Measurements from ENCODE around the gene MRPS16.

MRPS16 gene

DNA sequence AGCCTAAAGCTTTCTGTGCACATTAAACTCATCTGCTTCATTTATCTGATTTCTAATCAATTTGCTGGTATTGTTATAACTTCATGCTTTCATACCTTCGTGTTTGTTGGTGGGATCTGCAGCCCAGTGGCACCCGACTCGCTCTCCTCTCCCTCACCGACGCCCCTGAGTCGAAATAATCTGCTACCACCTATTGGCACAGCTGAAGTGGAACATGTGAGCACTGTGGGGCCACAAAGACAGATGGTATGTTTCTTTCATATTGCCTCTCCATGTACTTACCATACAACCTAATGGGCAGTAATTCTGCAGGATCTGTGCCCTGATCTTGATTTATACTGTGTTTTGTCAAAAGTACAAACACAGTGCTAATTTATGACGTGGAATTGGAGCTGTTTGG, 17.7 kb downstream of the MRPS16 start:
- H3K4me3 ChIP-seq (ENCODE audit: low read length), result no peak overlapping the region
- H3K27ac ChIP-seq (ENCODE audit: low read length), result no peak overlapping the region
- H3K9ac ChIP-seq (ENCODE audit: low read depth, low read length), result no peak overlapping the region
- no peaks in the 10 kb centered on the region for H3K4me1 ChIP-seq (ENCODE audit: insufficient read depth, low read length)
- no peaks in the 10 kb centered on the region for H3K27me3 ChIP-seq (ENCODE audit: insufficient read depth, low read length)
- no peaks in the 10 kb centered on the region for H3K9me3 ChIP-seq (ENCODE audit: insufficient read depth, low read depth, low read length)
- H3K36me3 ChIP-seq (ENCODE audit: insufficient read depth, low read depth, low read length), result peaks cover 64% of the 10 kb centered on the region

- no peaks in the 10 kb centered on the region for H3K9me3 ChIP-seq (ENCODE audit: insufficient read depth, low read depth, low read length)
- no peaks in the 10 kb centered on the region for H3K27me3 ChIP-seq (ENCODE audit: insufficient read depth, low read length)
- peaks cover 56% of the 10 kb centered on the region for H3K36me3 ChIP-seq (ENCODE audit: insufficient read depth, low read depth, low read length)
- H3K4me1 ChIP-seq (ENCODE audit: insufficient read depth, low read length), result no peaks in the 10 kb centered on the region
- no peak overlapping the region for H3K9ac ChIP-seq (ENCODE audit: low read depth, low read length)
- no peak overlapping the region for H3K4me3 ChIP-seq (ENCODE audit: low read length)
- H3K27ac ChIP-seq (ENCODE audit: low read length), result no peak overlapping the region
Measured at GRCh38 chr10:73233883-73234282, 18.6 kb downstream of the MRPS16 start.

DNA sequence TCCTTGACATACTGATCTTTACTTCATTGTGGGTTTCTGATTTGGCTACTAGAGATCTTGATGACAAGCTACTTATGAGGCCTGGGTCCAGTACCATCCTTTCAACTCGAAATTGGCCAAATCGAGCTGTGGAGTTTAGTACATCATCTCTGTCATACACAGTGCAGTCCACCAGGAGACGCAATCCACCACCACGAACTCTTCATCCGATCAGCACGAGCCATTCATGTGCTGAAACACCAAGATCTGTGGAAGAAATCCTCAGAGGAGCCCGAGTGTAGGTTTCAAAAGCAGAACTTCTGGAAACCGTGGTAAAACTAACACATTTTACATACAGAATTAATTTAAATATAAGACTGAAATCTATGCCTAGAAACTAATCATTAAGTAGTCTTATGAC, 19.6 kb downstream of the MRPS16 start:
- no peak overlapping the region for H3K27ac ChIP-seq (ENCODE audit: low read length)
- no peak overlapping the region for H3K4me3 ChIP-seq (ENCODE audit: low read length)
- no peaks in the 10 kb centered on the region for H3K27me3 ChIP-seq (ENCODE audit: insufficient read depth, low read length)
- no peaks in the 10 kb centered on the region for H3K9me3 ChIP-seq (ENCODE audit: insufficient read depth, low read depth, low read length)
- H3K9ac ChIP-seq (ENCODE audit: low read depth, low read length), result no peak overlapping the region
- no peaks in the 10 kb centered on the region for H3K4me1 ChIP-seq (ENCODE audit: insufficient read depth, low read length)
- H3K36me3 ChIP-seq (ENCODE audit: insufficient read depth, low read depth, low read length), result peaks cover 46% of the 10 kb centered on the region

DNA sequence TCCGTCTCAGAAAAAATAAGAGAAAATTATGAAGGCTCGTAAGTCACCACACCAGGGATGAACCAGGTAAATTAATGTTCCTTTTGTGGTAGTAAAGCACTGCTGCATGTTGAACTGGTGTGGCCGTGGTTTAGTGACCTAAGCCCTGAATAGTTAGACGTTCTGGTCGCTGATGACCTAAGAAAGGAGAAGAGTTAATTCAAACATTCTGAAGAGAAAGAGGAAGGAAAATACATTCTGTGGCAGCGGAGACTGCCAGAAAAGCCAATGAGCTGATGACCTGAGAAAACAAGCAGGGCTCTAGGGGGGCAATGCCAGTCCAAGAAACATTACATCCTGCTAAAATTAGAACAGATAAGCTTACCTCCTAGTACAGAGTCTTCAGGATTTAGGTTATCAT, 22.9 kb downstream of the MRPS16 start:
- H3K27me3 ChIP-seq (ENCODE audit: insufficient read depth, low read length), result no peaks in the 10 kb centered on the region
- no peak overlapping the region for H3K9ac ChIP-seq (ENCODE audit: low read depth, low read length)
- H3K27ac ChIP-seq (ENCODE audit: low read length), result no peak overlapping the region
- no peak overlapping the region for H3K4me3 ChIP-seq (ENCODE audit: low read length)
- H3K9me3 ChIP-seq (ENCODE audit: insufficient read depth, low read depth, low read length), result no peaks in the 10 kb centered on the region
- no peaks in the 10 kb centered on the region for H3K4me1 ChIP-seq (ENCODE audit: insufficient read depth, low read length)
- peaks cover 21% of the 10 kb centered on the region for H3K36me3 ChIP-seq (ENCODE audit: insufficient read depth, low read depth, low read length)

DNA sequence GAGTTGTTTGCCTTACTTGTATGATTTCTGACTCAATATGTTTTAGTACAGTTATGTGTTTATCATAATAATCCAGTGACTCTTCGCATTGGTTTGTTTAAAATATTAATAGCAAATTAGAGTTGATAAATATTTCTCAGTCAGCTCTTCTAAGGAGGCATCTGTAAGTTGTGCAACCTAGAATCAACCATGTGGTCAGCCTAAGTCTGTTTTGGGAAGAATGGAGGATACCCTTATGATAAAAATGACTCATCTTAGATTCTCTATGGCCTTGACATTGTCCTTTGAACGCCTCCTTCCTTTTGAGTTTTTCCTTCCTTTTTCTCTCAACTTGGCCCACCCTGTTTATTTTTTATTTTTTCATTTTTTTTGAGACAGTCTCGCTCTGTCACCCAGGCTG, 24.2 kb downstream of the MRPS16 start:
- H3K4me1 ChIP-seq (ENCODE audit: insufficient read depth, low read length), result no peaks in the 10 kb centered on the region
- no peak overlapping the region for H3K27ac ChIP-seq (ENCODE audit: low read length)
- no peak overlapping the region for H3K9ac ChIP-seq (ENCODE audit: low read depth, low read length)
- no peak overlapping the region for H3K4me3 ChIP-seq (ENCODE audit: low read length)
- no peaks in the 10 kb centered on the region for H3K9me3 ChIP-seq (ENCODE audit: insufficient read depth, low read depth, low read length)
- peaks cover 9% of the 10 kb centered on the region for H3K36me3 ChIP-seq (ENCODE audit: insufficient read depth, low read depth, low read length)
- no peaks in the 10 kb centered on the region for H3K27me3 ChIP-seq (ENCODE audit: insufficient read depth, low read length)

GRCh38 chr10:73226663-73227062, 25.8 kb downstream of the MRPS16 start:
- Histone ChIP-seq H3K4me1 (ENCODE audit: insufficient read depth, low read length) (no peaks in the 10 kb centered on the region), H3K27me3 (ENCODE audit: insufficient read depth, low read length) (no peaks in the 10 kb centered on the region), H3K9ac (ENCODE audit: low read depth, low read length) (no peak overlapping the region), H3K9me3 (ENCODE audit: insufficient read depth, low read depth, low read length) (no peaks in the 10 kb centered on the region), H3K27ac (ENCODE audit: low read length) (no peak overlapping the region), H3K36me3 (ENCODE audit: insufficient read depth, low read depth, low read length) (no peaks in the 10 kb centered on the region), H3K4me3 (ENCODE audit: low read length) (no peak overlapping the region)

DNA sequence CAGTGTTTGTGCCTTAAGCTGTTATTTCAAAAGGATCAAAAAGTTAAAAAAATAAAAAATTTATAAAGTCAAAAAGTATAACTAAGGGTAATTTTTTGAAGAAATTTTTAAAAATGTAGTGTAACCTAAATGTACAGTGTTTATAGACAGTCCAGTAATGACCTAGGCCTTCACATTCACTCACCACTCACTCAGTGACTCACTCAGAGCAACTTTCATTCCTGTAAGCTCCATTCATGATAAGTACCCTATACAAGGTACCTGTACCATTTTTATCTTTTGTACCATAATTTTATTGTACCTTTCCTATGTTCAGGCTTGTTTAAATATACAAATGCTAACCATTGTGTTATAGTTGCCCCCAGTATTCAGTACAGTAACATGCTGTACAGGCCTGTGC, 26.9 kb downstream of the MRPS16 start:
- no peak overlapping the region for H3K9ac ChIP-seq (ENCODE audit: low read depth, low read length)
- H3K36me3 ChIP-seq (ENCODE audit: insufficient read depth, low read depth, low read length), result no peaks in the 10 kb centered on the region
- H3K4me3 ChIP-seq (ENCODE audit: low read length), result no peak overlapping the region
- no peaks in the 10 kb centered on the region for H3K4me1 ChIP-seq (ENCODE audit: insufficient read depth, low read length)
- H3K9me3 ChIP-seq (ENCODE audit: insufficient read depth, low read depth, low read length), result no peaks in the 10 kb centered on the region
- H3K27me3 ChIP-seq (ENCODE audit: insufficient read depth, low read length), result no peaks in the 10 kb centered on the region
- H3K27ac ChIP-seq (ENCODE audit: low read length), result no peak overlapping the region

- no peak overlapping the region for H3K4me3 ChIP-seq (ENCODE audit: low read length)
- H3K4me1 ChIP-seq (ENCODE audit: insufficient read depth, low read length), result no peaks in the 10 kb centered on the region
- peaks cover 15% of the 10 kb centered on the region for H3K36me3 ChIP-seq (ENCODE audit: insufficient read depth, low read depth, low read length)
- no peaks in the 10 kb centered on the region for H3K9me3 ChIP-seq (ENCODE audit: insufficient read depth, low read depth, low read length)
- H3K9ac ChIP-seq (ENCODE audit: low read depth, low read length), result no peak overlapping the region
- no peak overlapping the region for H3K27ac ChIP-seq (ENCODE audit: low read length)
- no peaks in the 10 kb centered on the region for H3K27me3 ChIP-seq (ENCODE audit: insufficient read depth, low read length)
Measured at GRCh38 chr10:73220989-73221388, 31.5 kb downstream of the MRPS16 start.

- no peak overlapping the region for H3K9ac ChIP-seq (ENCODE audit: low read depth, low read length)
- H3K27ac ChIP-seq (ENCODE audit: low read length), result no peak overlapping the region
- H3K36me3 ChIP-seq (ENCODE audit: insufficient read depth, low read depth, low read length), result peaks cover 15% of the 10 kb centered on the region
- H3K9me3 ChIP-seq (ENCODE audit: insufficient read depth, low read depth, low read length), result no peaks in the 10 kb centered on the region
- H3K4me1 ChIP-seq (ENCODE audit: insufficient read depth, low read length), result no peaks in the 10 kb centered on the region
- no peak overlapping the region for H3K4me3 ChIP-seq (ENCODE audit: low read length)
- H3K27me3 ChIP-seq (ENCODE audit: insufficient read depth, low read length), result no peaks in the 10 kb centered on the region
Measured at GRCh38 chr10:73219384-73219783, 33.1 kb downstream of the MRPS16 start.

DNA sequence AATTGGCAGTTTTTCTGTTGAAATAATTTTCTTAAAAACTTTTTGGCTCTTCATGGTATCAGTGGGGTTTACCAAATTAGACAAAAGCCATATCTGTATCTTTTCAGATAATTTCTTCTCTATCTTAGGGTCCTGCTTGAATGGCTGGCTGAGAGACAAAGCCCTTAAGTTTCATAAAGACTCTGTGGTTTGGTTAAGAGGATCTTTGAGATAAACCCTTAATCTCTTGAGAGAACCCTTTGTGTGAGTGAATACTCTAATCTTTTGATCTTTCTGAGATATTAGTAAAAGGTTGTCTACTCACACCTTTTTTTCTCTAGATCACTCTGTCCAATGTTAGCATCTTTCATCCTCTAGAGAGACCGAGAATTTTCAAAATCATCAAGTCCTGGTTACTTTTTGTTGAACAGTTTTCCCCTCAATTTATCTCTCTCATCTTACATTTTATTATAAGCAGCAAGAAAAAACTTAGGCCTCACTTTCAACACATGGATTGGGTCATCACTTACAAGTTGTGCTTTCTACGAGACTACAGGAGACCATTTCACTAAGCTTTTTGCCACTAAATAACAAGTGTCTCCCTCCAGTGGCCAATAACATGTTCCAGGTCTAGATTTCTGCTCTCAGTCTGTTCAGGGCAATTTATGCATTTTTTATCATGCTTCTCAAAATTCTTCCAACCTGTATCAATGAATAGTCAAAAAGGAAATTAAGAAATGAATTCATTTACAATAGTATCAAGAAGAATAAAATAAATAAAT, 33.8 kb downstream of the MRPS16 start:
- Histone ChIP-seq H3K4me1 (ENCODE audit: insufficient read depth, low read length) (no peaks in the 10 kb centered on the region), H3K27me3 (ENCODE audit: insufficient read depth, low read length) (no peaks in the 10 kb centered on the region), H3K36me3 (ENCODE audit: insufficient read depth, low read depth, low read length) (peaks cover 15% of the 10 kb centered on the region), H3K9me3 (ENCODE audit: insufficient read depth, low read depth, low read length) (no peaks in the 10 kb centered on the region), H3K9ac (ENCODE audit: low read depth, low read length) (no peak overlapping the region), H3K27ac (ENCODE audit: low read length) (no peak overlapping the region), H3K4me3 (ENCODE audit: low read length) (no peak overlapping the region)

DNA sequence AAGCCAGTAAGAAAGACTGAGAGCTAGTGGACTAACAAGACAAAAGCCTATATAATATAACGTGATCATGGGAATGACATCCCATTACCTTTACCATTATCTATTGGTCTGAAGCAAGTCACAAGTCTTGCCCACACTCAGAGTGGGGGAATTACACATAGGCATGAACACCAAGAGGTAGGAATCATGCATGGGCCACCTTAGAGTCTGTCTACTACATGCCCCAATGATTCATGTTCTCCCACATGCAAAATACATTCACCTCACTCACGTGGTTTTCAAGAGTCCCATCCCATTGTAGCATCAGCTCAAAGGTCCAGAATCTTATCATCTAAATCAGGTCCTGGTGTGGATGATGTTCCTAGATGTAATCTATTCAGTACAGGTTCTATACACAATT, 34.8 kb downstream of the MRPS16 start:
- Histone ChIP-seq H3K4me1 (ENCODE audit: insufficient read depth, low read length) (no peaks in the 10 kb centered on the region), H3K4me3 (ENCODE audit: low read length) (no peak overlapping the region), H3K27ac (ENCODE audit: low read length) (no peak overlapping the region), H3K27me3 (ENCODE audit: insufficient read depth, low read length) (no peaks in the 10 kb centered on the region), H3K9me3 (ENCODE audit: insufficient read depth, low read depth, low read length) (no peaks in the 10 kb centered on the region), H3K36me3 (ENCODE audit: insufficient read depth, low read depth, low read length) (peaks cover 15% of the 10 kb centered on the region), H3K9ac (ENCODE audit: low read depth, low read length) (no peak overlapping the region)

DNA sequence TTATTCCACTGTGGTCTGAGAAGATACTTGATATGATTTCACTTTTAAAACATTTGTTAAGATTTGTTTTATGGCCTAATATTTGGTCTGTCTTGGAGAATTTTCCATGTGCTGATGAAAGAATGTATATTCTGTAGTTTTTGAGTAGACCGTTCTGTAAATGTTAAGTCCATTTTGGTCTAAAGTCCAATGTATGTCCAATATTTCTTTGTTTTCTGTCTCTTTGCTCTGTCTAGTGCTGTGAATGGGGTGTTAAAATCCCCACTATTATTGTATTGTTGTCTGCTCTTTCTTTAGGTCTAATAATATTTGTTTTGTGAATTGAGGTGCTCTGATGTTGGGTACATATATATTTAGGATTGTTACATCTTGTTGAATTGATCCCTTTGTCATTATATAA, 36.7 kb downstream of the MRPS16 start:
- no peak overlapping the region for H3K9ac ChIP-seq (ENCODE audit: low read depth, low read length)
- no peaks in the 10 kb centered on the region for H3K27me3 ChIP-seq (ENCODE audit: insufficient read depth, low read length)
- peaks cover 20% of the 10 kb centered on the region for H3K36me3 ChIP-seq (ENCODE audit: insufficient read depth, low read depth, low read length)
- H3K4me3 ChIP-seq (ENCODE audit: low read length), result no peak overlapping the region
- H3K27ac ChIP-seq (ENCODE audit: low read length), result no peak overlapping the region
- H3K9me3 ChIP-seq (ENCODE audit: insufficient read depth, low read depth, low read length), result no peaks in the 10 kb centered on the region
- H3K4me1 ChIP-seq (ENCODE audit: insufficient read depth, low read length), result no peaks in the 10 kb centered on the region

Measured in iPS-20b (cell line).